Endothelial cell of umbilical vein (primary cell): ENCODE measurements around the gene SQSTM1. TPM values are rescaled to one million over a fixed set of nuclear protein-coding genes. Genes with fewer than 3 reads are reported as not detected.

Source experiments
- BruUV-seq: library from RNA; stranded (reverse); fragments of 400-500 nt; replicated peaks from 2 replicates; lab custom pipeline; 2021; lab: Mats Ljungman, UMichigan
- CTCF ChIA-PET: fragments of 300-600, 350-600 bp; sonication (Branson Sonifier 250); formaldehyde crosslinking; loops from one replicate; lab custom pipeline; 2021; ENCODE audit warnings: antibody characterized with exemption, inconsistent platforms; lab: Charles Lee
- POLR2A ChIA-PET: fragments of 300-600, 350-600 bp; sonication (Branson Sonifier 250); formaldehyde crosslinking; loops from one replicate; lab custom pipeline; 2021; ENCODE audit warnings: antibody characterized with exemption, inconsistent platforms; lab: Charles Lee
- DNase-seq: peaks from one replicate; pipeline ENCODE4 v3.0.0-alpha.2; 2011; ENCODE audit warnings: low read depth, low spot score
- FAIRE-seq: peaks from 2 replicates; lab custom pipeline; 2011; peaks lifted over from hg19 to GRCh38; lab: Jason Lieb, UNC
- H2AFZ ChIP-seq: 2 replicates; pipeline ENCODE4 v1.6.0; 2012; ENCODE audit warnings: low read depth, low read length, control low read depth, inconsistent platforms
- H3K27ac ChIP-seq: 2 replicates; pipeline ENCODE4 v1.5.1; 2011; ENCODE audit warnings: low read depth, mild to moderate bottlenecking, control low read depth, low read length, moderate library complexity; ENCODE audit not compliant: insufficient read depth
- H3K27me3 ChIP-seq, 2 experiments: 2 replicates each; pipeline versions ENCODE4 v1.6.0 to v1.6.1; 2011; ENCODE audit warnings: low read length in 2 of 2, mixed read lengths in 1 of 2; ENCODE audit not compliant: control insufficient read depth in 2 of 2, insufficient read depth in 2 of 2
- H3K36me3 ChIP-seq, 2 experiments: 2 replicates in 1 of 2; 3 replicates in 1 of 2; pipeline ENCODE4 v1.5.1; 2011; ENCODE audit warnings: low read length in 2 of 2, mild to moderate bottlenecking in 1 of 2, moderate library complexity in 1 of 2; ENCODE audit not compliant: control insufficient read depth in 2 of 2, insufficient read depth in 2 of 2; ENCODE audit errors: extremely low read depth in 1 of 2
- H3K4me1 ChIP-seq: 3 replicates; pipeline ENCODE4 v1.5.1; 2011; ENCODE audit warnings: mild to moderate bottlenecking, low read length; ENCODE audit not compliant: control insufficient read depth, insufficient read depth; ENCODE audit errors: extremely low read depth
- H3K4me2 ChIP-seq: 2 replicates; pipeline ENCODE4 v1.6.1; 2011; ENCODE audit warnings: low read length, control low read depth, mixed read lengths; ENCODE audit not compliant: insufficient read depth
- H3K4me3 ChIP-seq, 3 experiments: fragments of 200-600 bp in 1 of 3; sonication (generic), shearing (Covaris generic) in 1 of 3; replicated peaks in 1 of 3; 2 replicates each; pipeline ENCODE4 v1.5.1; 2011 to 2016; ENCODE audit warnings: control low read depth in 3 of 3, low read length in 3 of 3, mild to moderate bottlenecking in 2 of 3, inconsistent platforms in 1 of 3, low read depth in 1 of 3, moderate library complexity in 1 of 3; ENCODE audit not compliant: insufficient read depth in 1 of 3
- H3K79me2 ChIP-seq: 2 replicates; pipeline ENCODE4 v1.6.0; 2012; ENCODE audit warnings: low read length, inconsistent platforms; ENCODE audit not compliant: control insufficient read depth, insufficient read depth
- H3K9ac ChIP-seq: replicated peaks from 2 replicates; pipeline ENCODE3; 2011; ENCODE audit warnings: low read length, control low read depth; ENCODE audit not compliant: insufficient read depth; ENCODE audit errors: extremely low read depth
- H3K9me1 ChIP-seq: replicated peaks from 3 replicates; pipeline ENCODE4 v1.6.0; 2011; ENCODE audit warnings: mild to moderate bottlenecking, low read length; ENCODE audit not compliant: control insufficient read depth, insufficient read depth; ENCODE audit errors: extremely low read depth
- H3K9me3 ChIP-seq: replicated peaks from 2 replicates; pipeline ENCODE4 v1.5.1; 2012; ENCODE audit warnings: low read length, inconsistent platforms; ENCODE audit not compliant: control insufficient read depth, insufficient read depth
- H4K20me1 ChIP-seq: replicated peaks from 2 replicates; pipeline ENCODE3; 2011; ENCODE audit warnings: mild to moderate bottlenecking, low read length; ENCODE audit not compliant: control insufficient read depth, insufficient read depth; ENCODE audit errors: extremely low read depth
- EZH2 ChIP-seq: IDR thresholded peaks from 2 replicates; pipeline ENCODE4 v1.6.1; 2012; ENCODE audit warnings: borderline replicate concordance, low read depth, mild to moderate bottlenecking, moderate library complexity, low read length, inconsistent platforms; ENCODE audit not compliant: severe bottlenecking
- JUN ChIP-seq: IDR thresholded peaks from 2 replicates; pipeline ENCODE4 v1.6.1; 2011; ENCODE audit warnings: borderline replicate concordance, low read depth; ENCODE audit not compliant: insufficient read length, insufficient read depth
- MAX ChIP-seq: IDR thresholded peaks from 2 replicates; pipeline ENCODE4 v1.6.1; 2011; ENCODE audit not compliant: insufficient read depth, insufficient read length
- MYC ChIP-seq: IDR thresholded peaks from one replicate; pipeline ENCODE4 v1.6.1; 2011; ENCODE audit warnings: mild to moderate bottlenecking, low read depth, low read length
- POLR2A ChIP-seq: IDR thresholded peaks from 2 replicates; pipeline ENCODE4 v1.6.1; 2012; ENCODE audit warnings: low read depth, mild to moderate bottlenecking, control low read depth, low read length
- POLR2AphosphoS5 ChIP-seq: IDR thresholded peaks from 2 replicates; pipeline ENCODE4 v1.6.1; 2012; ENCODE audit warnings: low read depth, mild to moderate bottlenecking, control low read depth, low read length, moderate library complexity; ENCODE audit not compliant: insufficient read depth
- dilution Hi-C: fragments of 300-500 bp; cut with MboI; formaldehyde crosslinking; loops from one replicate; pipeline ENCODE4 v1.15.0; 2019; ENCODE audit warnings: low sequenced_read_pairs; ENCODE audit not compliant: extremely low pct_ligation_motif_present
- intact Hi-C: fragments of 100-400 bp; cut with micrococcal nuclease; formaldehyde crosslinking; loops from one replicate; pipeline ENCODE4 v1.10.0; 2022
- polyA plus RNA-seq, 4 experiments: library from polyadenylated mRNA; depleted of rRNA in 3 of 4; stranded (reverse) in 3 of 4; unstranded in 1 of 4; fragments of >200 nt; gene quantifications; 2 replicates each; pipeline versions ENCODE4 v1.2.1 to v1.2.3, GENCODE V29; 2011 to 2012; ENCODE audit warnings: missing spikeins in 1 of 4
- total RNA-seq: library from RNA; stranded (reverse); gene quantifications from 2 replicates; pipeline ENCODE4 v1.2.3, GENCODE V29; 2021

The SQSTM1 gene
- total and polyA plus RNA-seq, 2 donors (not counting 3 experiments of a cell fraction or from before 2014, with no cell fraction given): 302 to 346 TPM

- no peak overlapping the region for H3K4me3 ChIP-seq
- H3K79me2 ChIP-seq: no peaks in the 10 kb centered on the region
- no peak for DNase-seq
- TSS peak; percentile 49 for BruUV-seq
- no peaks in the 10 kb centered on the region for H4K20me1 ChIP-seq
- no peak overlapping the region for H3K27ac ChIP-seq
- peaks cover 13 to 47% of the 10 kb centered on the region in 2 experiments for H3K36me3 ChIP-seq
- no peaks in the 10 kb centered on the region for H3K9me3 ChIP-seq
- FAIRE-seq: no peak
- dilution Hi-C loops (no loop called here), intact Hi-C loops (no loop called here)
- ChIA-PET POLR2A (no interaction called here), CTCF (interaction anchor here (1.5 to 2.5 kb wide), 2 partner anchors 8 to 35 kb away, joined by 3 to 12 read pairs; no protein-coding TSS in a partner anchor)
- H2AFZ ChIP-seq: no peak overlapping the region
- no peaks in the 10 kb centered on the region for H3K4me1 ChIP-seq
- no peak overlapping the region for H3K4me2 ChIP-seq
- no peak overlapping the region for H3K9ac ChIP-seq
- no peaks in the 10 kb centered on the region for H3K9me1 ChIP-seq
- TF ChIP-seq MAX: no peak
- no peak for TF ChIP-seq EZH2
- TF ChIP-seq POLR2A: no peak
- TF ChIP-seq MYC: no peak
- no peak for TF ChIP-seq JUN
- peak; percentile 18 for TF ChIP-seq POLR2AphosphoS5
- no peaks in the 10 kb centered on the region for H3K27me3 ChIP-seq
Observed at GRCh38 chr5:179836225-179837019, 15.7 kb downstream of the SQSTM1 start.
